OCI-M2 (cell line): Measurements from ENCODE around the gene GPR12.

Source experiments
- DNase-seq: peaks from one replicate; lab custom pipeline; 2025; ENCODE audit not compliant: unreplicated experiment; lab: John Stamatoyannopoulos, UW

GPR12 gene

DNA sequence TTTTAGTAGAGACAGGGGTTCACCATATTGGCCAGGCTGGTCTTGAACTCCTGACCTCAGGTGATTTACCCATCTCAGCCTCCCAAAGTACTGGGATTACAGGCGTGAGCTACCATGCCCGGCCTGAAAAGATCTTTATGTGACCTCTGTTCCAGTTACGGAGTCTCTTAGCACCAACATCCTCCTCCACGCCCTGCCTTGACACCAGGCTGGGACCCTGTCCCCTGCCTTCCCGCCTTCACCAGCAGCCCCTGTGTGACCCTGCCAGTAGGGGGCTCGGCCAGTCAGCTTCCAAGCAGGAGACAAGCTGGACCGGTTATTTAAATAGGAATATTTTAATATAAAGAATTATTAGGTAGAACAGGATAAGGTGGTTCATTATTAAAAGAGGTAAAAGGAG, 54.2 kb downstream of the GPR12 start:
- no peak for DNase-seq

DNA sequence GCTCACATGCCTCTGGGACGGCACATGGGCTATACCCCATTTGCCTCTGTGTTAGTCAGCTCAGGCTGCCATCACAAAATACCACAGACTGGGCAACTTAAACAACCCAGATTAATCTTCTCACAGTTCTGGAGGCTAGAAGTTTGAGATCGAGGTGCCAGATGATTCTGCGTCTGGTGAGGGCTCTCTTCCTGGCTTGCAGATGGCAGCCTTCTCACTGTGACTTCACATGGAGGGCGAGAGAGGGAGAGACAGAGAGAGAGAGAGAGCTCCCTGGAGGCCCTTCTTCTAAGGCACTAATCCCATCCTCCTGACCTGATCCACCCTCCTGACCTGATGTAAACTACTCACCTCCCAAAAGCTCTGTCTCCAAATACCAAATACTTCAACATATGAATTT, 55.0 kb downstream of the GPR12 start:
- DNase-seq, result no peak
